K562 (cell line): ENCODE results near the gene HNRNPLL. TPM values are rescaled to one million over a fixed set of nuclear protein-coding genes. Genes with fewer than 3 reads are reported as not detected.

Experiments
- ATAC-seq: fragments of 200-7000 bp; cut with Tn5 transposase; 3 replicates; pipeline ENCODE4 v1.9.1; 2020; ENCODE audit warnings: moderate library complexity
- BruUV-seq: library from RNA; stranded (reverse); fragments of 400-500 nt; replicated peaks from 2 replicates; lab custom pipeline; 2021; lab: Mats Ljungman, UMichigan
- CTCF ChIA-PET: fragments of 300-600 bp; formaldehyde crosslinking; extraction: SDS; loops from one replicate; lab custom pipeline; 2021; ENCODE audit warnings: low intra/inter-chr PET ratio; lab: Yijun Ruan, JAX
- POLR2A ChIA-PET: fragments of 300-600, 350-650 bp; sonication (Branson Sonifier 250); formaldehyde crosslinking; extraction: SDS; loops from one replicate; lab custom pipeline; 2021; ENCODE audit warnings: antibody characterized with exemption, inconsistent platforms; lab: Yijun Ruan, JAX
- DNase-seq, 4 experiments: peaks; one replicate each; pipeline versions ENCODE4 v3.0.0 to v3.0.0-alpha.2; 2011 to 2018; ENCODE audit warnings: low spot score in 3 of 4, mixed read lengths in 3 of 4; ENCODE audit errors: extremely low read depth in 1 of 4
- FAIRE-seq: peaks from 2 replicates; lab custom pipeline; 2011; peaks lifted over from hg19 to GRCh38; lab: Jason Lieb, UNC
- H2AFZ ChIP-seq: 2 replicates; pipeline ENCODE4 v1.6.0; 2011; ENCODE audit warnings: low read depth, low read length, control low read depth, inconsistent platforms
- H3K27ac ChIP-seq: fragments of 200-600 bp; 3 replicates; pipeline ENCODE4 v1.8.0; 2011; ENCODE audit warnings: low read depth, mild to moderate bottlenecking, control low read depth, inconsistent platforms, low read length, moderate library complexity, mixed read lengths; ENCODE audit errors: extremely low read depth
- H3K27me3 ChIP-seq, 2 experiments: fragments of 300-600 bp in 1 of 2; 2 replicates in 1 of 2; 3 replicates in 1 of 2; pipeline versions ENCODE4 v1.6.0 to v1.8.0; 2011; ENCODE audit warnings: inconsistent platforms in 2 of 2, low read length in 2 of 2, mild to moderate bottlenecking in 1 of 2, mixed read lengths in 1 of 2, moderate library complexity in 1 of 2; ENCODE audit not compliant: control insufficient read depth in 2 of 2, insufficient read depth in 2 of 2
- H3K36me3 ChIP-seq: fragments of 300-600 bp; 3 replicates; pipeline ENCODE4 v1.8.0; 2011; ENCODE audit warnings: mild to moderate bottlenecking, low read length, inconsistent platforms; ENCODE audit not compliant: control insufficient read depth, insufficient read depth
- H3K4me1 ChIP-seq, 2 experiments: fragments of 200-600 bp in 1 of 2; replicated peaks in 1 of 2; 2 replicates in 1 of 2; 3 replicates in 1 of 2; pipeline versions ENCODE4 v1.5.1 to v1.8.0; 2011; ENCODE audit warnings: inconsistent platforms in 2 of 2, low read length in 2 of 2, mild to moderate bottlenecking in 1 of 2, mixed read lengths in 1 of 2, moderate library complexity in 1 of 2; ENCODE audit not compliant: control insufficient read depth in 2 of 2, insufficient read depth in 2 of 2
- H3K4me2 ChIP-seq: 2 replicates; pipeline ENCODE4 v1.6.1; 2011; ENCODE audit warnings: low read length, control low read depth, inconsistent platforms, mixed read lengths; ENCODE audit not compliant: insufficient read depth
- H3K4me3 ChIP-seq: fragments of 200-600 bp; sonication (generic), shearing (Covaris generic); 2 replicates; pipeline ENCODE4 v1.5.1; 2016; ENCODE audit warnings: control low read depth, inconsistent platforms
- H3K79me2 ChIP-seq: fragments of 200-600 bp; 3 replicates; pipeline ENCODE4 v1.8.0; 2011; ENCODE audit warnings: low read length, inconsistent platforms; ENCODE audit not compliant: control insufficient read depth, insufficient read depth
- H3K9ac ChIP-seq, 2 experiments: 2 replicates each; pipeline versions ENCODE4 v1.6.0 to v1.6.1; 2011; ENCODE audit warnings: low read depth in 2 of 2, low read length in 2 of 2, control low read depth in 1 of 2, inconsistent platforms in 1 of 2, mild to moderate bottlenecking in 1 of 2, mixed read lengths in 1 of 2; ENCODE audit not compliant: insufficient read depth in 1 of 2
- H3K9me1 ChIP-seq: one replicate; pipeline ENCODE4 v1.6.0; 2011; ENCODE audit warnings: inconsistent platforms, mild to moderate bottlenecking, low read length, moderate library complexity; ENCODE audit not compliant: control insufficient read depth, insufficient read depth
- H3K9me3 ChIP-seq: replicated peaks from 2 replicates; pipeline ENCODE4 v1.5.1; 2011; ENCODE audit warnings: low read depth, low read length, inconsistent platforms; ENCODE audit not compliant: control insufficient read depth, insufficient read depth
- H4K20me1 ChIP-seq: replicated peaks from 2 replicates; pipeline ENCODE4 v1.6.1; 2011; ENCODE audit warnings: low read length, inconsistent platforms, mixed read lengths; ENCODE audit not compliant: control insufficient read depth, insufficient read depth
- E2F5 ChIP-seq: sonication (generic); formaldehyde crosslinking; IDR thresholded peaks from 2 replicates; pipeline ENCODE4 v1.8.0; 2022; ENCODE audit warnings: mild to moderate bottlenecking, missing genetic modification reagents
- GTF2F1 ChIP-seq: IDR thresholded peaks from 2 replicates; pipeline ENCODE4 v1.6.1; 2011; ENCODE audit warnings: low read depth, low read length, improper control_type of control experiment
- HDGF ChIP-seq: fragments of 450-650 bp; IDR thresholded peaks from 2 replicates; pipeline ENCODE4 v1.6.1; 2016
- HNRNPH1 ChIP-seq: fragments of 200-400 bp; formaldehyde crosslinking; optimal IDR thresholded peaks from 2 replicates; pipeline ENCODE3; 2017; ENCODE audit warnings: low read depth, mild to moderate bottlenecking, low read length, moderate library complexity
- ID3 ChIP-seq, 2 experiments: fragments of 250-450 bp in 1 of 2; fragments of 450-650 bp in 1 of 2; sonication (Bioruptor Pico) in 1 of 2; IDR thresholded peaks; 2 replicates each; pipeline versions ENCODE4 v1.6.1 to v1.8.0; 2016 to 2021; ENCODE audit warnings: mild to moderate bottlenecking in 2 of 2, moderate library complexity in 2 of 2, missing compliant biosample characterization in 1 of 2, missing genetic modification characterization in 1 of 2
- MED1 ChIP-seq: sonication (generic); formaldehyde crosslinking; IDR thresholded peaks from 2 replicates; pipeline ENCODE4 v1.8.1; 2023; ENCODE audit warnings: missing genetic modification reagents, borderline replicate concordance
- SIX5 ChIP-seq, 2 experiments: IDR thresholded peaks; 2 replicates each; pipeline ENCODE4 v1.6.1; 2011; ENCODE audit warnings: low read length in 2 of 2, borderline replicate concordance in 1 of 2, low read depth in 1 of 2, mild to moderate bottlenecking in 1 of 2, moderate library complexity in 1 of 2; ENCODE audit not compliant: insufficient read depth in 1 of 2
- TCF7L2 ChIP-seq: fragments of 150-350 bp; IDR thresholded peaks from 2 replicates; pipeline ENCODE4 v1.6.1; 2016; ENCODE audit warnings: low read depth, mild to moderate bottlenecking, low read length, moderate library complexity
- ZKSCAN8 ChIP-seq: fragments of 200-800 bp; sonication (Bioruptor generic); IDR thresholded peaks from 2 replicates; pipeline ENCODE4 v1.6.1; 2016; ENCODE audit warnings: missing genetic modification characterization, missing compliant biosample characterization
- WGBS: fragments of 100-300 bp; shearing (Covaris generic); methylation state at CpG from one replicate; pipeline ENCODE4 v1.1.6; 2016; ENCODE audit warnings: low coverage, mixed read lengths; ENCODE audit not compliant: insufficient coverage; ENCODE audit errors: missing lambda C conversion rate; 5-methylcytosine and 5-hydroxymethylcytosine counted together
- in situ Hi-C: fragments of 300-500 bp; cut with MboI; formaldehyde crosslinking; loops from 4 replicates; pipeline ENCODE4 v1.15.0; 2018; ENCODE audit warnings: inconsistent platforms, mixed read lengths
- intact Hi-C: fragments of 100-400 bp; cut with micrococcal nuclease; formaldehyde crosslinking; loops from 2 replicates; pipeline ENCODE4 v1.14.2; 2022
- polyA plus RNA-seq, 8 experiments: library from polyadenylated mRNA; depleted of rRNA in 4 of 8; stranded (reverse) in 5 of 8; unstranded in 3 of 8; fragments of >200 nt; fragmentation: Nextera tagmentation in 2 of 8; fragmentation: Illumina TruSeq in 1 of 8; extraction: Ambion mirVana in 2 of 8; extraction: Trizol in 1 of 8; gene quantifications; 2 replicates each; pipeline versions ENCODE4 v1.2.1 to v1.2.3, GENCODE V29; 2011 to 2014; ENCODE audit warnings: inconsistent platforms in 1 of 8, missing spikeins in 1 of 8
- total RNA-seq, 7 experiments: library from RNA; depleted of rRNA in 6 of 7; stranded (reverse); fragments of >200 nt in 6 of 7; fragmentation: Illumina TruSeq in 2 of 7; extraction: Trizol in 2 of 7; gene quantifications; 2 replicates each; pipeline versions ENCODE4 v1.2.1 to v1.2.3, GENCODE V29; 2011 to 2021; ENCODE audit warnings: low replicate concordance in 1 of 7

HNRNPLL gene
- total and polyA plus RNA-seq, 9 of the 15 experiments (the other 6 are each of a cell fraction or from before 2014, with no cell fraction given), result 19.8 to 135 (median 57.8) TPM

GRCh38 chr2:38592951-38593350 is 9.8 kb downstream of the HNRNPLL start:
- in situ Hi-C loops (no loop called here), intact Hi-C loops (no loop called here)
- FAIRE-seq, result no peak
- no TSS peak for BruUV-seq
- WGBS, result 76% methylated on average over 2 of the region's 2 CpGs
- Histone ChIP-seq H4K20me1 (0 out of 2 replicates have a peak, but pooled peaks cover under 1% of the 10 kb centered on the region), H3K9me1 (no peaks in the 10 kb centered on the region), H3K4me3 (no peak overlapping the region), H3K9ac (no peak overlapping the region), H2AFZ (no peak overlapping the region), H3K36me3 (peaks cover 41% of the 10 kb centered on the region), H3K4me1 (peaks cover 10 to 13% of the 10 kb centered on the region in 2 experiments), H3K4me2 (no peak overlapping the region), H3K27ac (no peak overlapping the region), H3K27me3 (no peaks in the 10 kb centered on the region), H3K9me3 (no peaks in the 10 kb centered on the region), H3K79me2 (peaks cover 98% of the 10 kb centered on the region)
- ChIA-PET POLR2A (interaction anchor here (0.6 to 1.3 kb wide), 2 partner anchors 11 to 155 kb away, joined by 3 read pairs; no protein-coding TSS in a partner anchor), CTCF (no interaction called here)
- ATAC-seq, result no peak
- no peak for TF ChIP-seq ID3 (CRISPR knock-in tag; IDR thresholded peaks at IDR 0.05)
- TF ChIP-seq ID3 (tag; IDR thresholded peaks at IDR 0.05), result no peak
- no peak for TF ChIP-seq MED1 (CRISPR knock-in tag)
- TF ChIP-seq SIX5 (IDR thresholded peaks at IDR 0.05; ENCODE audit: borderline replicate concordance in 1 of 2, insufficient read depth in 1 of 2, low read depth in 1 of 2, low read length in 2 of 2), result no peak
- no peak for TF ChIP-seq ZKSCAN8 (CRISPR knock-in tag)
- no peak for TF ChIP-seq HDGF
- TF ChIP-seq TCF7L2, result no peak
- TF ChIP-seq GTF2F1, result no peak
- TF ChIP-seq HNRNPH1, result no peak
- TF ChIP-seq E2F5 (CRISPR knock-in tag), result no peak
- no peak for DNase-seq
